OCI-LY1 (cell line): ENCODE results near the gene NKAIN4.

ENCODE experiments used
- H2AFZ ChIP-seq: fragments of 200-600 bp; sonication (generic), shearing (Covaris generic); 2 replicates; pipeline ENCODE4 v1.6.0; 2014; ENCODE audit warnings: antibody characterized with exemption, mild to moderate bottlenecking, low read length
- H3F3A ChIP-seq: fragments of 200-600 bp; sonication (generic), shearing (Covaris generic); 2 replicates; pipeline ENCODE4 v1.6.0; 2014; ENCODE audit warnings: mild to moderate bottlenecking, antibody characterized with exemption, low read length, moderate library complexity; ENCODE audit not compliant: insufficient read depth
- H3K27ac ChIP-seq: fragments of 200-600 bp; sonication (generic); 2 replicates; pipeline ENCODE4 v1.5.1; 2014; ENCODE audit warnings: low read length, mixed run types, mild to moderate bottlenecking, low read depth; ENCODE audit not compliant: poor library complexity, severe bottlenecking
- H3K27me3 ChIP-seq: fragments of 200-600 bp; sonication (generic); 2 replicates; pipeline ENCODE4 v1.6.0; 2014; ENCODE audit warnings: antibody characterized with exemption, mild to moderate bottlenecking, low read length, moderate library complexity; ENCODE audit not compliant: insufficient read depth
- H3K36me3 ChIP-seq: fragments of 200-600 bp; sonication (generic); 2 replicates; pipeline ENCODE4 v1.6.1; 2014; ENCODE audit warnings: mild to moderate bottlenecking, antibody characterized with exemption, low read length, moderate library complexity, mixed read lengths; ENCODE audit not compliant: insufficient read depth
- H3K4me1 ChIP-seq: fragments of 200-600 bp; sonication (generic); 2 replicates; pipeline ENCODE4 v1.5.1; 2014; ENCODE audit warnings: mild to moderate bottlenecking, low read length, moderate library complexity; ENCODE audit not compliant: insufficient read depth, severe bottlenecking
- H3K4me2 ChIP-seq: fragments of 200-600 bp; sonication (generic), shearing (Covaris generic); 2 replicates; pipeline ENCODE4 v1.6.1; 2014; ENCODE audit warnings: low read length
- H3K4me3 ChIP-seq: fragments of 200-600 bp; sonication (generic); 2 replicates; pipeline ENCODE4 v1.5.1; 2014; ENCODE audit warnings: low read length, low read depth, mild to moderate bottlenecking, mixed read lengths; ENCODE audit not compliant: poor library complexity, severe bottlenecking
- H3K79me2 ChIP-seq: fragments of 200-600 bp; shearing (Covaris generic); 2 replicates; pipeline ENCODE4 v1.6.1; 2016; ENCODE audit warnings: mixed run types, low read length, mixed read lengths; ENCODE audit not compliant: insufficient read depth
- H3K9ac ChIP-seq: fragments of 200-600 bp; sonication (generic), shearing (Covaris generic); 2 replicates; pipeline ENCODE4 v1.6.1; 2014; ENCODE audit warnings: mild to moderate bottlenecking, low read length, mixed read lengths
- H3K9me2 ChIP-seq: fragments of 200-600 bp; sonication (generic), shearing (Covaris generic); 2 replicates; pipeline ENCODE4 v1.6.1; 2014; ENCODE audit warnings: low read depth, mild to moderate bottlenecking, low read length, mixed read lengths
- H3K9me3 ChIP-seq: fragments of 200-600 bp; shearing (Covaris generic); 2 replicates; pipeline ENCODE4 v1.6.1; 2014; ENCODE audit warnings: low read length, mixed read lengths
- H4K20me1 ChIP-seq: fragments of 200-600 bp; sonication (generic), shearing (Covaris generic); 2 replicates; pipeline ENCODE4 v1.6.0; 2016; ENCODE audit warnings: mild to moderate bottlenecking, low read length; ENCODE audit not compliant: insufficient read depth
- EZH2 ChIP-seq: fragments of 200-600 bp; sonication (generic), shearing (Covaris generic); IDR thresholded peaks from 2 replicates; pipeline ENCODE4 v1.8.0; 2017; ENCODE audit warnings: borderline replicate concordance, mixed run types, mild to moderate bottlenecking, antibody characterized with exemption, low read length, moderate library complexity, mixed read lengths
- TF ChIP-seq, protein P1 (sequence below): fragments of 200-600 bp; sonication (generic), shearing (Covaris generic); IDR thresholded peaks from 2 replicates; pipeline ENCODE4 v1.5.1; 2017; ENCODE audit warnings: mild to moderate bottlenecking, antibody characterized with exemption, low read length, moderate library complexity, mixed read lengths

The NKAIN4 gene

DNA sequence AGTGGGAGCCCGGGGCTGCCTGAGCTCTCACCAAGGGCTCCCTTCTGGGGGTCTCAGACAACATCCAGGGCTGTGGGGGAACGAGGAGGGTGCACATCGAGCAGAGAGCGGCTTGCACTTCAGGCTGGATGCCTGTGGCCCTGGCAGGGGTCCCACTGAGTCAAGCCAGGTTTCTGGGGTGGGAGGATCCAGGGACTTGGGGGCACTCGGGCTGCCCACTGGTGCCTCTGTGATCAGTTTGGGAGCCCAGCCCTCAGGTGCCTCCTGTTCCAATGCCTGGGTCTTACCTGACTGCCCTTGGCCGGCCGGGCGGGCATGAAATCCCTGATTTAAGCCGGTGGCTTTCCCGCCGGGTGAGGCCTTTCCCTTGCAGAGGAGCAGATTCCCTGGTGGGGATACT lies 39.2 kb upstream of the NKAIN4 start:
- Histone ChIP-seq H3K9me3 (no peaks in the 10 kb centered on the region), H3K4me2 (no peak overlapping the region), H3F3A (no peaks in the 10 kb centered on the region), H4K20me1 (no peaks in the 10 kb centered on the region), H3K4me3 (no peak overlapping the region), H3K27me3 (no peaks in the 10 kb centered on the region), H2AFZ (no peak overlapping the region), H3K36me3 (peaks cover 4% of the 10 kb centered on the region; the same call in 1 of the 2 replicates), H3K4me1 (no peaks in the 10 kb centered on the region), H3K9ac (no peak overlapping the region), H3K9me2 (no peaks in the 10 kb centered on the region), H3K79me2 (no peaks in the 10 kb centered on the region), H3K27ac (no peak overlapping the region)
- no peak for TF ChIP-seq EZH2
- TF ChIP-seq, protein P1, sequence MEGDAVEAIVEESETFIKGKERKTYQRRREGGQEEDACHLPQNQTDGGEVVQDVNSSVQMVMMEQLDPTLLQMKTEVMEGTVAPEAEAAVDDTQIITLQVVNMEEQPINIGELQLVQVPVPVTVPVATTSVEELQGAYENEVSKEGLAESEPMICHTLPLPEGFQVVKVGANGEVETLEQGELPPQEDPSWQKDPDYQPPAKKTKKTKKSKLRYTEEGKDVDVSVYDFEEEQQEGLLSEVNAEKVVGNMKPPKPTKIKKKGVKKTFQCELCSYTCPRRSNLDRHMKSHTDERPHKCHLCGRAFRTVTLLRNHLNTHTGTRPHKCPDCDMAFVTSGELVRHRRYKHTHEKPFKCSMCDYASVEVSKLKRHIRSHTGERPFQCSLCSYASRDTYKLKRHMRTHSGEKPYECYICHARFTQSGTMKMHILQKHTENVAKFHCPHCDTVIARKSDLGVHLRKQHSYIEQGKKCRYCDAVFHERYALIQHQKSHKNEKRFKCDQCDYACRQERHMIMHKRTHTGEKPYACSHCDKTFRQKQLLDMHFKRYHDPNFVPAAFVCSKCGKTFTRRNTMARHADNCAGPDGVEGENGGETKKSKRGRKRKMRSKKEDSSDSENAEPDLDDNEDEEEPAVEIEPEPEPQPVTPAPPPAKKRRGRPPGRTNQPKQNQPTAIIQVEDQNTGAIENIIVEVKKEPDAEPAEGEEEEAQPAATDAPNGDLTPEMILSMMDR = no peak

GRCh38 chr20:63292904-63293303 lies 38.6 kb upstream of the NKAIN4 start, which contains the start of gene COL20A1:
COL20A1 (plus strand) TSS chr20:63293186; CDS start chr20:63295108, 1,922 bp downstream.
- Histone ChIP-seq H3K9ac (no peak within 1 kb of the TSS), H3K27me3 (no peaks in the 10 kb centered on the region), H2AFZ (no peak within 1 kb of the TSS), H3K36me3 (peaks cover 4% of the 10 kb centered on the region; the same call in 1 of the 2 replicates), H3K27ac (no peak within 1 kb of the TSS), H3K9me3 (no peaks in the 10 kb centered on the region), H3K79me2 (no peaks in the 10 kb centered on the region), H3K4me3 (no peak within 1 kb of the TSS), H3F3A (no peaks in the 10 kb centered on the region), H3K4me1 (no peaks in the 10 kb centered on the region), H3K4me2 (no peak within 1 kb of the TSS), H4K20me1 (no peaks in the 10 kb centered on the region), H3K9me2 (no peaks in the 10 kb centered on the region)
- TF ChIP-seq, protein P1 = no peak
- no peak for TF ChIP-seq EZH2

DNA sequence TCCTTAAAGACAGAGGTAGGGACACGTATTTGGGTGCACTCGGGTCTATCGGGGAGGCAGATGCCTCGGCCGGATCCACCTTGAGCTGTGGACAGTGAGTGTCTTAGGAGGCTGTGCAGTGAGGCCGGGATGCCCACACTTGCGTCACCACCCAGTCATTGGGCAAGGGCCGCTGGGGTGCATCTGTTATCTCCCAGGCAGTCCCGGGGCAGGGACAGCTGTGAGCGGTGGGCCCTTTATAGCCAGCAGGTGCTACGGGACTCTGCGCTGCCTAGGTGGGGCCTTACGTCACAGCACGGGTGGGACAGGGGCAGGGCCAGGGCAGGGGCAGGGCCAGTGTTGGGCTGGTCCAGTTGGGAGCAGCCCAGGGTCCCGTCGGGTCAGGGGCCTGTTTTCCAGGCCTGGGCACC lies 38.0 kb upstream of the NKAIN4 start:
- H3K79me2 ChIP-seq = no peaks in the 10 kb centered on the region
- H3K4me1 ChIP-seq = no peaks in the 10 kb centered on the region
- H3K9ac ChIP-seq = no peak overlapping the region
- no peaks in the 10 kb centered on the region for H3K27me3 ChIP-seq
- H3K27ac ChIP-seq = no peak overlapping the region
- no peak overlapping the region for H2AFZ ChIP-seq
- H3K9me3 ChIP-seq = no peaks in the 10 kb centered on the region
- H4K20me1 ChIP-seq = no peaks in the 10 kb centered on the region
- no peak overlapping the region for H3K4me2 ChIP-seq
- no peaks in the 10 kb centered on the region for H3F3A ChIP-seq
- H3K9me2 ChIP-seq = no peaks in the 10 kb centered on the region
- no peak overlapping the region for H3K4me3 ChIP-seq
- H3K36me3 ChIP-seq = peaks cover 4% of the 10 kb centered on the region; the same call in 1 of the 2 replicates
- TF ChIP-seq, protein P1 = no peak
- TF ChIP-seq EZH2 = no peak
